Heart left ventricle (tissue), 16 donors: ENCODE measurements around the gene INCA1. TPM values are rescaled to one million over a fixed set of nuclear protein-coding genes. Genes with fewer than 3 reads are reported as not detected.

Experiments
- ATAC-seq, 4 donors: fragments of 200-7000 bp; cut with Tn5 transposase; one replicate each; pipeline ENCODE4 v1.9.1; 2020 to 2022; ENCODE audit warnings: moderate library complexity in 4 of 4, mild to moderate bottlenecking in 3 of 4, moderate number of reproducible peaks in 1 of 4
- DNase-seq, 5 donors: peaks; one replicate each; pipeline ENCODE4 v3.0.0-alpha.2; 2020
- H3K27ac ChIP-seq, 12 donors: fragments of 200-600 bp; sonication (generic) in 4 of 12; one replicate each; pipeline versions ENCODE4 v1.5.0 to v1.8.0; 2016 to 2022; ENCODE audit warnings: mild to moderate bottlenecking in 2 of 12
- H3K27me3 ChIP-seq, 9 donors: fragments of 200-600 bp; sonication (generic) in 2 of 9; one replicate each; pipeline versions ENCODE4 v1.5.1 to v1.8.0; 2016 to 2022; ENCODE audit warnings: mild to moderate bottlenecking in 3 of 9
- H3K36me3 ChIP-seq, 9 donors: fragments of 200-600 bp; sonication (generic) in 2 of 9; one replicate each; pipeline versions ENCODE4 v1.5.0 to v1.8.0; 2018 to 2022; ENCODE audit warnings: mild to moderate bottlenecking in 2 of 9
- H3K4me1 ChIP-seq, 12 donors: fragments of 200-600 bp; sonication (generic) in 4 of 12; one replicate each; pipeline versions ENCODE4 v1.5.0 to v1.8.0; 2016 to 2022; ENCODE audit warnings: mild to moderate bottlenecking in 3 of 12
- H3K4me3 ChIP-seq, 12 donors: fragments of 200-600 bp; sonication (generic) in 4 of 12; one replicate each; pipeline versions ENCODE4 v1.5.0 to v1.8.0; 2017 to 2022; ENCODE audit warnings: mild to moderate bottlenecking in 9 of 12, moderate library complexity in 4 of 12
- H3K9me3 ChIP-seq, 12 donors: fragments of 200-600 bp; sonication (generic) in 4 of 12; one replicate each; pipeline versions ENCODE4 v1.5.0 to v1.8.0; 2016 to 2022; ENCODE audit warnings: mild to moderate bottlenecking in 1 of 12
- CTCF ChIP-seq, 12 donors: fragments of 200-600 bp; sonication (generic) in 4 of 12; IDR thresholded peaks; one replicate each; pipeline versions ENCODE4 v1.5.0 to v1.8.0; 2018 to 2022; ENCODE audit warnings: antibody characterized with exemption in 12 of 12, mild to moderate bottlenecking in 5 of 12
- POLR2A ChIP-seq, 2 donors: fragments of 450-650 bp; IDR thresholded peaks; one replicate each; pipeline ENCODE4 v1.6.1; 2017; ENCODE audit warnings: antibody characterized with exemption in 2 of 2, mild to moderate bottlenecking in 2 of 2, moderate library complexity in 2 of 2
- WGBS, 4 donors: extraction: QIAGEN DNeasy Blood & Tissue Kit in 2 of 4; methylation state at CpG; one replicate each; pipeline versions ENCODE4 v1.1.5 to v1.1.7; 2013 to 2018; 5-methylcytosine and 5-hydroxymethylcytosine counted together
- intact Hi-C, 10 donors: fragments of 100-400 bp; cut with DNase I; formaldehyde crosslinking; loops; one replicate each; pipeline versions ENCODE4 v1.11.1 to v1.14.2; 2022
- polyA plus RNA-seq, 2 donors: library from polyadenylated mRNA; stranded (reverse); fragments of 200-250 nt; gene quantifications; one replicate each; pipeline ENCODE4 v1.2.3, GENCODE V29; 2013
- total RNA-seq, 9 donors: library from RNA; depleted of rRNA in 2 of 9; stranded (reverse); fragments of >200 nt in 2 of 9; fragmentation: NEBNext Ultra II Directional in 3 of 9; extraction: Animal tissue kit (Norgen Biotek cat#: 25700) in 3 of 9; gene quantifications; one replicate each; pipeline versions ENCODE4 v1.1.0 to v1.2.4, GENCODE V29; 2016 to 2023
- donor health status: ischemic (EF 13 %, LVEDD 7.1; RV severe dilation, severe dysfunction).
- donor health status: healthy with polysubstance abuse.
- donor health status: DM: no; HTN: yes; CAD: no.
- donor health status: DM: no; HTN: no; CAD: no.
- donor health status: ischemic (EF 25% LVEDD 6.9; RV normal size, moderate dysfunction).
- donor health status: ischemic (EF 25% LVEDD 5.7; RV mildly dilated, moderate dysfunction).
- donor health status: healthy.
- donor health status: DM: yes; HTN: yes; CAD: no.
- donor health status: ischemic (EF 35%, LVEDD 5.7; RV mildly dilated, moderate dysfunction).
- donor health status: nonischemic (EF 11% LVEDD 7.7; RV severe dilation, severe dysfunction).
- donor health status: DM: yes; HTN: yes; CAD: no.
- donor health status: PGD.
- donor health status: ischemic (EF 29% LVEDD 5.4; RV normal size, mild dysfunction).
- donor health status: nonischemic (EF 23%, LVEDD 6.1; RV moderate dilation, normal function).

Gene INCA1
- total and polyA plus RNA-seq, 11 donors: 0.64 to 5.1 (median 2.7) TPM

GRCh38 chr17:4999430-5000093 is 2.2 kb upstream of the INCA1 start:
- intact Hi-C loops: loop anchor here in 2 of 10 donors (5.0 kb wide), 2 partner anchors 57 to 62 kb away; partner anchors contain the start of genes RNF167 (in 1 of the 2) and SLC25A11 (in 1 of the 2)
- TF ChIP-seq CTCF (IDR thresholded peaks at IDR 0.05) (no peak), POLR2A (IDR thresholded peaks at IDR 0.05) (peak in 1 of 2 donors; percentile 25)
- Histone ChIP-seq H3K27ac (peak overlapping the region; percentile 92 to 99 (median 95)), H3K4me3 (peak overlapping the region; percentile 66 to 100 (median 94)), H3K4me1 (peaks cover 0 to 41% (median 31%) of the 10 kb centered on the region in 12 donors), H3K27me3 (no peaks in the 10 kb centered on the region), H3K9me3 (no peaks in the 10 kb centered on the region), H3K36me3 (peaks cover 0 to 39% (median 37%) of the 10 kb centered on the region in 9 donors)
- DNase-seq: peak in 1 of 5 donors; percentile 58
- ATAC-seq: peak; percentile 1 to 54 (median 28)
- WGBS, 4 donors: 37 to 51% (median 40%) methylated on average over 10 to 12 of the region's 12 CpGs

GRCh38 chr17:4998732-4999429 is 1.6 kb upstream of the INCA1 start:
- DNase-seq: peak in 3 of 5 donors; percentile 29 to 58 (median 50)
- WGBS, 4 donors: 8 to 13% (median 13%) methylated on average over 10 to 14 of the region's 14 CpGs
- H3K27ac ChIP-seq: peak overlapping the region; percentile 92 to 99 (median 95)
- H3K4me1 ChIP-seq: peaks cover 0 to 41% (median 31%) of the 10 kb centered on the region in 12 donors
- no peaks in the 10 kb centered on the region for H3K27me3 ChIP-seq
- ATAC-seq: peak in 1 of 4 donors; percentile 13
- H3K9me3 ChIP-seq: no peaks in the 10 kb centered on the region
- H3K4me3 ChIP-seq: peak overlapping the region; percentile 66 to 100 (median 94)
- peaks cover 0 to 33% (median 30%) of the 10 kb centered on the region in 9 donors for H3K36me3 ChIP-seq
- TF ChIP-seq CTCF (IDR thresholded peaks at IDR 0.05): no peak
- no peak for TF ChIP-seq POLR2A (IDR thresholded peaks at IDR 0.05)
- intact Hi-C loops: loop anchor here in 2 of 10 donors (5.0 kb wide), 2 partner anchors 57 to 62 kb away; partner anchors contain the start of genes RNF167 (in 1 of the 2) and SLC25A11 (in 1 of the 2)

GRCh38 chr17:4998027-4998731 is 857 bp upstream of the INCA1 start:
- Histone ChIP-seq H3K9me3 (no peaks in the 10 kb centered on the region), H3K4me3 (peak overlapping the region; percentile 66 to 100 (median 94)), H3K27ac (peak overlapping the region; percentile 92 to 99 (median 95)), H3K36me3 (peaks cover 0 to 26% (median 23%) of the 10 kb centered on the region in 9 donors), H3K27me3 (no peaks in the 10 kb centered on the region), H3K4me1 (peaks cover 0 to 41% (median 31%) of the 10 kb centered on the region in 12 donors)
- intact Hi-C loops: loop anchor here in 2 of 10 donors (5.0 kb wide), 2 partner anchors 56 to 61 kb away; partner anchors contain the start of genes RNF167 (in 1 of the 2) and SLC25A11 (in 1 of the 2)
- 0 to 1% (median 0%) methylated on average over 22 to 55 of the region's 55 CpGs for WGBS, 4 donors
- TF ChIP-seq CTCF (IDR thresholded peaks at IDR 0.05): no peak
- peak in 1 of 2 donors; percentile 23 for TF ChIP-seq POLR2A (IDR thresholded peaks at IDR 0.05)
- ATAC-seq (peak in 3 of 4 donors; percentile 1 to 3 (median 2)), DNase-seq (peak; percentile 57 to 82 (median 68))
